GM18520 (cell line): Measurements from ENCODE around the gene AOX1.
"Not testable (repeated sequence)": the region's sequence is repeated elsewhere in the genome, so short reads cannot be mapped to it uniquely, and the experiment has no call there.

ENCODE experiments used
- ATAC-seq: cut with Tn5 transposase; IDR thresholded peaks from one replicate; pipeline ENCODE4 v1.9.1; 2021; ENCODE audit not compliant: unreplicated experiment

Gene AOX1

GRCh38 chr2:200664770-200665494 is 79.1 kb downstream of the AOX1 start:
- no peak for ATAC-seq

- ATAC-seq = no peak
Measured at GRCh38 chr2:200665626-200666453, 80.0 kb downstream of the AOX1 start.

- no peak for ATAC-seq
Measured at GRCh38 chr2:200667413-200667812, 81.6 kb downstream of the AOX1 start.

GRCh38 chr2:200668478-200668877 is 82.7 kb downstream of the AOX1 start:
- no peak for ATAC-seq

- ATAC-seq = no peak
Measured at GRCh38 chr2:200669308-200669707, 83.5 kb downstream of the AOX1 start.

GRCh38 chr2:200670313-200670712 is 84.5 kb downstream of the AOX1 start:
- ATAC-seq = no peak

GRCh38 chr2:200670751-200671150 is 84.9 kb downstream of the AOX1 start:
- ATAC-seq = no peak

GRCh38 chr2:200673191-200673590 is 87.4 kb downstream of the AOX1 start:
- no peak for ATAC-seq

- ATAC-seq = no peak
Measured at GRCh38 chr2:200674837-200675236, 89.0 kb downstream of the AOX1 start.

- no peak for ATAC-seq
Measured at GRCh38 chr2:200677171-200677570, 91.4 kb downstream of the AOX1 start.

GRCh38 chr2:200677721-200678532 is 92.1 kb downstream of the AOX1 start:
- ATAC-seq = no peak

GRCh38 chr2:200679127-200679526 is 93.3 kb downstream of the AOX1 start:
- no peak for ATAC-seq

- ATAC-seq = no peak
Measured at GRCh38 chr2:200679535-200679934, 93.7 kb downstream of the AOX1 start.

GRCh38 chr2:200681697-200682096 is 95.9 kb downstream of the AOX1 start:
- ATAC-seq = no peak

- ATAC-seq = not testable (repeated sequence)
Measured at GRCh38 chr2:200682407-200682806, 96.6 kb downstream of the AOX1 start.

GRCh38 chr2:200687922-200688920 is 102.4 kb downstream of the AOX1 start:
- ATAC-seq = no peak

GRCh38 chr2:200689115-200689514 is 103.3 kb downstream of the AOX1 start:
- ATAC-seq = no peak

- ATAC-seq = no peak
Measured at GRCh38 chr2:200693836-200694470, 108.1 kb downstream of the AOX1 start.

- no peak for ATAC-seq
Measured at GRCh38 chr2:200695191-200695590, 109.4 kb downstream of the AOX1 start.

GRCh38 chr2:200695601-200696000 is 109.8 kb downstream of the AOX1 start:
- ATAC-seq = no peak
